Hematopoietic multipotent progenitor cell treated with erythropoietin and hydrocortisone succinate and interleukin-3 and kit ligand, for 15 days (in vitro differentiated cells): ENCODE results near the gene PARVB.

ENCODE experiments used
- DNase-seq: peaks from one replicate; pipeline ENCODE4 v3.0.0-alpha.2; 2015; ENCODE audit warnings: low spot score

Gene PARVB

DNA sequence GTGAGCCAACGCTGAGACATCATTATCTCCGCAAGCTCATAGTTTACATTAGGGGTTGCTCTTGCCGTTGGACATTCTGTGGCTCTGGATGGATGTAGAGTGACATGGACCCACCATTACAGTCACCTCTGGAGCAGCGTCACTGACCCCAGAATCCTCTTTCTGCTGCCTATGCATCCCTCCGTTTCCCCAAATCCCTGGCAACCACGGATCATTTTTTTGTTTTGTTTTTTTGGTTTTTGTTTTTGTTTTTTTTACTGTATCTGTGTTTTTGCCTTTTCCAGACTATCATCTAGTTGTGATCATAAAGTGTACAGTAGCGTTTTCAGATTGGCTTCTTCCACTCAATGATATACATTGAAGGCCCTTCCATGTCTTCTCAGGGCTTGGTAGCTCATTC, 4.0 kb downstream of the PARVB start:
- DNase-seq: no peak

DNA sequence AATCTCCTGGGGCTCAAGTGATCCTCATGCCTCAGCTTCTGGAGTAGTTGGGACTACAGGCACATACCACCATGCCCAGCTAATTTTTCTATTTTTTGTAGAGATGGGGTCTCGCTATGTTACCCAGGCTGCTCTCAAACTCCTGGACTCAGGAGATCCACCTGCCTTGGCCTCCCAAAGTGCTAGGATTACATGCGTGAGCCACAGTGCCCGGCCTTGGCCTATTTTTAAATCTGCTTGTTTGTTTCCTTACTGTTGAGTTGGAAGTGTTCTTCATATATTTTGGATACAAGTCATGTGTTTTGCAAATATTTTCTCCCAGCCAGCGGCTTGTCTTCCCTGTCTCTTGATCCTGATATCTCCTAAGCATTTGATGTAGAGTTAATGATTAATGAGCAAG, 5.0 kb downstream of the PARVB start:
- no peak for DNase-seq

DNA sequence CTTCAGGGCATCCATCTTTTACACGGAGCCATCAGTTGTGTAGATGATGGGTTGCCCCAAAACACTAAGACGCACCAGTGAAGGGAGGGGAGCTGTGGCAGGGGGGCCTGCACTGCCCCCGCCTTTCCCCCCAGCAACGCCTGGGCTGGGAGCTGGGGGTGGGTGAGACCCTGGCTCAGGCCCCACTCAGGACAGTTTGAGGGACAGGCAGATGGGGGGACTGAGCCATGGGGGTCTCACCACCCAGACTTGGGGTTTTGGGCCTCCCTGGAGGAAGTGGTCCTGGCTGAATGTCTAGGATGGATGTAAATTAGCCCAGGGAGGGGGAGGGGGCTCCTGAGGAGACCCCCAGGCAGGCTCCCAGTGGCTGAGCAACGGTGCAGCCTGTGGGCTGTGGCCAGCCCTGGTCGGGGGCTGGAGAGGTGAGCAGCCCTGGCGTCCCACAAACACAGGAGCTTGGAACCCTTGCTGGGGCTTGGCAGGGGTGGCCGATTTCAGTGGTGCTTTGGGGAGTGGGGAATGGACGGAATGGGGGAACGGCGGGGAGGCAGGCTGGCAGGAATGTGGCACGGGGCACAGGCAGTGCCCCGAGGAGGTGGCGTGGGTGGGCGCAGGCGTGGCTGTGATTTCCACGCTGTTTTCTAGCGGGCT, 6.1 kb downstream of the PARVB start:
- no peak for DNase-seq

DNA sequence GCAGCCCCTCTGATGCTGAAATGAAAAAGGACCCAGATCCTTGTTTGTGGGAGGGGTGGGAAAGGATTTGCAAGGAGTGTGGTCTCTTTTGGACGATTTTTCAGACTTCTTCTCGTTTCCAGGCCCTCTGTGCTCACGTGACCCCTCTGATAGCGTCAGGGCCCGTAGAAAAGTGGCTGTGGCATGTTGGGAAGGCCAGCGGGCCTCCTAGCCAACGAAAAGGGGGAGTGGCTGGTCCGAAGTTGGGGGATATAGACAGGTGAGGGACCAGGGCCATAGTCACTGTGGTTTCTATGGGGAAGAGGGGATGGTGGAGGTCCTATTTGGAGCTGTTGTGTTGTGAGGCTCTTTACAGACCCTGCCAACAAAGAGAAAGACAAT, 6.6 kb downstream of the PARVB start:
- DNase-seq: no peak

DNA sequence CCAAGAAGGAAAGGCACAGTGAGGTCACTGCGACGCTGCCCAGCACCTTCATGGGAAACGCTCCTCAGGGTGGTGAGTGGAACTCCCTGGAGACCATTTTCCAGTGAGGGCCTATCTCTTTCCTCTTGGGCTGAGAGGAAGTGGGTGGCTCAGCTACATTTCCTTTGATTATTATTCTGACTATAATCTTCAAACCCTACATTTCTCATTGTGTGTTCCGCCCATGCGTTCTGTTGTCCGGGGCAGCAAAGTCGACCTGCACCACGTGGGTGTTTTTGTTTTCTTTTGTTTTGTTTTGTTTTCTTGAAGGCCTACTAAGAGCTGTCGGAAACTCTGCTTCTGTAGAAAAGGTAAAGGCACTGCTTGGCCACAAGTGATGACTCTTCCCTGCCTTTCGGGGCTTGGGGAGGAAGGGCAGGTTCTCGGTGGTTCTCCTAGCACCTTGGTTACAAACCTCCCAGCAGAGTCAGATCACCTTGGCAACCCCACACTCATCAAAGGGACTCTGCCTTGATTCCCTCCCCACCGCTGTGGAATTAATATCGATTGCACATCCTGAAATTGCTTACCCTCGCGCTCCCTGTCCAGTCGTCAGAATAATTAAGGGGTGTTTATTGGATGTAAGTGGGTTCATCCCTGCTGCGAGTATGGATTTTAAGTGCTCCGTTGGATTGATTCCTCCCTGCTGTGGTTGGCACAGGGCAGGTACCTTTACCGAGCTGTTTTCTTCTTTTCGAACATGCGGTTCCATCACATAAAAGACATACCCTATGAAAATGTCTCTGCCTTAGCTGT, 7.3 kb downstream of the PARVB start:
- DNase-seq: no peak

DNA sequence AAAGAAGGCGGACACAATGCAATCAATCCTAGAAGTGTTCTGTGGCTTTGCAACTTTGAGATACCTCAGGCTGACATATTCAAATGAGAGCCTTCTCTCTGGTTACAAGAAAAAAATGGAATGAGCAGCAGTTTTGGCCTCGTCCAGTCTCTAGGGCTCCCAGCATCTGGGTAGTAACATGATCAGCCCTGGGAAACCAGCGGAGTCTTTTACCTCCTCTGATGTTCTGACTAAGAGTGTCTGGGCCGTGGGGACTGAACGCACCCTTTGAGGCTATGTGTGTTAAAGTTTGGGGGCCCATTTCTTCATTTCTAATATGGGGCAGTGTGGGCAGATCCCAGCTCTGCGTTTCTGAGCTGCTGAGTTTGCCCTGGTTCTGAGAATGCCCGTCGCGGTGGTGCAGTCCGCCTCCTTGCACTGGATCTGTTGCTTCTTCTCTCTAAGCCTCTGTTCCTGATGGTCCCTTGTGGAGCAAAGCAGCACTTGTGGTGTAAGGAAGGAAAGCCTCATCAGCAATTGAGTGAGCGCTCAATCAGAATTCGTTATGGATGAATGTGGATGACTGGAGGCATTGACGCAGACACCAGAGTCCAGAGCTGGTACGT, 8.1 kb downstream of the PARVB start:
- no peak for DNase-seq

DNA sequence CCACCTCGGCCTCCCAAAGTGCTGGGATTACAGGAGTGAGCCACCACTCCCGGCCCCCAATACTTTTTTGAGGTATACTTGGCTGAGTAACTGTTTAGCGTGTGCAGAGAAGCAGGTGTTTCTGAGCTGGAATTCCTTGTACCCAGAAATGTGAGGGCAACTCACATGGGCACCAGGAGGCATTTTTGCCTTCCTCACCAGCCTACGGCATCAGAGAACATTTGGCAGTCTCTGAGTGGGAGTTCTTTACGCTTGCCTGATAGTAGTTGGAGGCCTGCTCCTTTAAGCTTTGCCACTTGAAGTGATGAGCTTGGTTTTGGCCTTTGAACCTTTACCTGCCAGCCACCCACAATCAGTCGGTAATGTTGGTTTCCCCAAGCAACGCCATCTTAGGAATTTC, 9.2 kb downstream of the PARVB start:
- DNase-seq: no peak

DNA sequence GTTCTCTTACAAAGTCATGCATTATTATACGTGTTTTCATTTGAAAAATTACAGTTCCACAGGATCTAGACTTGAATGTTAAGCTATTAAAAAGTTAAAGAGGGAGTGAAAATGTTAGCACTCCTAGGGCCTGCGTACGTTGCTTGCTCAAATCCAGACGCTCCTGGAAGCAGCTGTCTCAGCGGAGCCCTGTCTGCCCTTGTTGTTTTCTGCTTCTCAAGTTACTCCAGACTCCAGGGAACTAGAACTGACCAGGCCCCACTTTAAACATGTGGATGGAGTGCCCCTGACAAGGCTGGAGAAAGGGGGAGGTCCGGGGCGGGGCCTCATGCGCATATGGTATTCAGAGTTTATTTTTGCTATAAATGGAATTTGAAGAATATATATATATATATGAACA, 9.6 kb downstream of the PARVB start:
- no peak for DNase-seq

DNA sequence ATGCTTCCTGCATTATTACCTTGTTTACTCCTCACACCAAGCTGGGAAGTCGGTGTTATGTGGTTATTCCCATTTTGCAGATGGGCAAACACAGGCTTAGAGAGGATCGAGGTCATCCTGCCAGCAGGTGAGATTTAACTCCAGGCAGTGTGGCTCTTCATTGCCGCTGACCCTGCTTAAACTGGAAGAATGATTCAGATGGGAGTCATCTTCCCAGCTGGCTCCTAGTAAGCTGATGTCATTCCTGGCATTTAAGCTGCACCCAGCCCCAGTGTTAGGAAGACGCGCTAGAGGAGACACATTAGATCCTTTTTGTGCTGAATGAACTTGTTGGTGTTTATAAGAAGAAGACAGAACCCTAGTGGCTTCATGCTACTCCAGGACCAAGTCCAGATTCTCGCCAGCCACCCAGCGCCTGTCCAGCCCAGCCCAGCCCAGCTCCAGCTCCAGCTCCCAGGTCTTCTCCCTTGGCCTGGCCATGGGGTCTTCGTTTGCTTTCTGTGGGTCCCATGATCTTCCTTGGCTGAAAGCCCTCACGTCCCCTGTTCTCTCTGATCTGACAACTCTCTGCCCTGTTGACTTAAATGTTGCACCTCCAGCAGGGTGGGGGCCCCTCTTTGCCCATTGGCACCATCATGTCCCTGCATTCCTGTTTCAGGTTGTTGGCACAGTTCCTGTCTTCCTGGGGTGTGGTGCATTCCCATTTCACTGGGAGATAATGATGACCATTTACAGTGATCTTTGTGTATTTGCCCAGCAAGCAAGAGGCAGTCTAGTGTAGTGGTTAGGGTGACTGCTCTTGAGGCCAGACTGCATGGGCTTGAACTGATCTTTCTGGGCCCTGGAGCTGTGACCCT, 13.6 kb downstream of the PARVB start:
- no peak for DNase-seq

DNA sequence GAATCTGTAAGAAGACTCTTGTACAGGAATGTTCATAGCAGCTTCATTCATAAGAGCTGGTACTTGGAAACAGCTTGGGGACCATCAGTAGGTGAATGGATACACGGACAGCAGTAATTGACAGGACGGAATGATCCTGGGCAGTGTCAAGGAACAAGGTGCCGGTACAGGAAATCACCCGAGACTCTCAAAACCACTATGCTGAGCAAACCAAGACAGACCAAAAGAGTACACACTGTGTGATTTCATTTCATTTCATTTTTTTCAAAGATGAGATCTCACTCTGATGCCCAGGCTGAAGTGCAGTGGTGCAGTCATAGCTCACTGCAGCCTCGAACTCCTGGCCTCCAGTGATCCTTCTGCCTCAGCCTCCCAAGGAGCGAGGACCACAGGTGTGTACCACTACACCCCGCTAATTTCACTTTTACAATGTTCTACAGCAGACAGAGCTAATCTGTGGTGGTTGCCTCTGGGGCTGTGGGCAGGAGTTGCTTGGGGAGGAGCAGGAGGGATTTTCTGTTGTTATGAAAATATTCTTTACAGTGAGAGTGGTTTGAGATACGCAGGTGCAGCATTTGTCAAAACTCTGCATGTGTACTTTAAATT, 15.6 kb downstream of the PARVB start:
- no peak for DNase-seq

DNA sequence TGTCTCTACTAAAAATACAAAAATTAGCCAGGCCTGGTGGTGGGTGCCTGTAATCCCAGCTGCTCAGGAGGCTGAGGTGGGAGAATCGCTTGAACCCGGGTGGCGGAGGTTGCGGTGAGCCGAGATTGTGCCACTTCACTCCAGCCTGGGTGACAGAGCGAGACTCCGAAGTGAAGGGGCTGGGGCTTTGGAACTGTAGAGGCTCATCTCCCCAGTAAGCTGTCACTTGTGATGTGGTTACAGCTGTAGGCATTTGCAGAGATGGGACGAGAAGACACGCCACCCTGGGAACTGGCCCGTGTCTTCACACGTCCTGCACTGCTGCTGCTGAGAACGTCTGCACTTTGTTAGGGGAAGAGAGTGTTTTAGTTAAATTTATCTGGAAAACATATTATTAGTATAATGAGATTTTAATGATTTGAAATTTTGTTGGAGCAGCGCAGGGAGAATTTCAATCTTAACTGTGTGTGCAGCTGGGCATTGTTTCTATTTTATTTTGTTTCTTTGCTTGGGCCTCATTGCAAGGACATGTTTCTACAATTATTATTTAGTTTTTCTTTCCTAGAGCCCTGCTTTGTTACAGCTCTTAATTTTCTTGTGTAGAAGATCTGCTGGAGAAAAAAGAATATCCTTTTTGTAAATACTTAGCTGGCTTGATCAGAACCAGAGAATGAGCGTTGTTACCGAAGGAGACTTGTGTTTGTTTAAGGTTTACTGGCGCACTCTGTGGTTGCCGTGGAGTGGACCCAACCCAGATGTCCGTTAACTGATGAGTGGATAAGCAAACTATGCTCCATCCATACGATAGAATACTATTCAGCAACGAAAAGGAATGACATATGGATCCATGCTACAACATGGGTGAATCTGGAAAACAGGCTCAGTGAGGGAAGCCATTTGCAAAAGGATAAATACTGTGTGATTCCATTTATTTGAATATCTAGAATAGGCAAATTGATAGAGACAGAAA, 18.4 kb downstream of the PARVB start:
- DNase-seq: no peak

DNA sequence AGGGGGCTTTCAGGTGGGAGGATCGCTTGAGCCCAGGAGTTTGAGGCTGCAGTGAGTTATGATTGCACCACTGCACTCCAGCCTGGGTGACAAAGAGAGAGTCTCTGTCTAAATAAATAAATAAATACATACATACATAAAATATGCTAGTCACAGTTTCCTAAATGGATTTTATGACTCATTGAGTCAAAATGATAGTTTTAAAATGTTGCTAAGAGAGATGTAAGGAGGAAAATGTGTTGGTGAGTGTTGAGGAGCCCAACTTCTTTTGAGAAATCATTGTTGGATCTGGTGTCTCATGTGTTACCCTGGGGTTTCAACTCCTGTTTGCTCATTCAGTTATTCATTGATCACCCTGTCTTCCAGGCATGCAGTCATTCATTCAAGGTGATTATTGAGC, 21.0 kb downstream of the PARVB start:
- DNase-seq: no peak

DNA sequence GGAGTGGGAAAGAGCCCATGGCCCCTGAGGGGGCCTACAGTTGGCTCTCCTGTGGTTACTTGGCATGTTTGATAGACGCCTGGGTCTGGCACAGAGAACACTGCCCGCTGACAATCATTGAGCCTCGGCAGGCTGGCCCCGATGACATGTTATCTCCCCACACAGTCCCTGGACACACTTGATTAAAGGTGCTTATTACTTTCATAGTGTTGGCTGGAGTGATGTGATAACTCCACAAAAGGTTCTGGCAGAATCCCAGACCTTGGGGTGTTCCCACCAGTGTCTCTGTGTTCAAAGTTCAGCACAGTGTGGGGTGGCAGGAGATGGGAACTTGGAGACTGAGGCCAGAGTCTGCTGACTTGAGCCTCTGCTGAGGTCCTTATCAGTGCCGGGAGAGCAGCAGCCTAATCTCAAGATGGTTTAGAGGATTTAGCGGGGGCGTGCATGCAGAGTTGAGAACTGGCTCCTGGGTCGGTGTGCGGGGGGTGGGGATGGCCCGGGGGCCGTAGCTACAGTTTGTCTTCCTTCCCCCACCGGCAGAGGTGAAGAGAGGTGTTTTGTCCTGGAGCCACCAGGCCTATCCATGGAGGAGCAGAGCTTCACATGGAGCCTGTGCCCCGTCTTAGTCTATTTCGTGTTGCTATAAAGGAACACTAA, 22.5 kb downstream of the PARVB start:
- peak; percentile 96 for DNase-seq

DNA sequence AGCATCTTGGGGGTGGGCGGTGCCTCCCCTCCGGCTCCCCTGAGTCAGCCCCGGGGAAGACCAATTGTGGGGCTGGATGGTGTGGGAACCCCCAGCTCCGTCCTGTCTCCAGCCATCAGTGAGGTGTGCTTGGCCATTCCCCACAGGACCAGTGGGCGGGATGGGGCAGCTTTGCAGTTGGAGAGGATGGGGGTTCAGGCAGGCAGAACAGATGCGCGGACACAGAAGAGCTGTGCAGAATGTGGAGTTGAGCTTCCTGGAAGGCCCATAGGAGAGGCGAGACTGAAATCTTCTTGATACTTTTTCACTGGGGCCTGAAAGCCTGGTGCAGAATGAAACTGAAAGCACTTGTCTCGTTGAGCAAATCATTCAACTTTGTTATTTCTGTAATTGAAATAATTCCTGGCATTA, 23.8 kb downstream of the PARVB start:
- DNase-seq: peak; percentile 50

DNA sequence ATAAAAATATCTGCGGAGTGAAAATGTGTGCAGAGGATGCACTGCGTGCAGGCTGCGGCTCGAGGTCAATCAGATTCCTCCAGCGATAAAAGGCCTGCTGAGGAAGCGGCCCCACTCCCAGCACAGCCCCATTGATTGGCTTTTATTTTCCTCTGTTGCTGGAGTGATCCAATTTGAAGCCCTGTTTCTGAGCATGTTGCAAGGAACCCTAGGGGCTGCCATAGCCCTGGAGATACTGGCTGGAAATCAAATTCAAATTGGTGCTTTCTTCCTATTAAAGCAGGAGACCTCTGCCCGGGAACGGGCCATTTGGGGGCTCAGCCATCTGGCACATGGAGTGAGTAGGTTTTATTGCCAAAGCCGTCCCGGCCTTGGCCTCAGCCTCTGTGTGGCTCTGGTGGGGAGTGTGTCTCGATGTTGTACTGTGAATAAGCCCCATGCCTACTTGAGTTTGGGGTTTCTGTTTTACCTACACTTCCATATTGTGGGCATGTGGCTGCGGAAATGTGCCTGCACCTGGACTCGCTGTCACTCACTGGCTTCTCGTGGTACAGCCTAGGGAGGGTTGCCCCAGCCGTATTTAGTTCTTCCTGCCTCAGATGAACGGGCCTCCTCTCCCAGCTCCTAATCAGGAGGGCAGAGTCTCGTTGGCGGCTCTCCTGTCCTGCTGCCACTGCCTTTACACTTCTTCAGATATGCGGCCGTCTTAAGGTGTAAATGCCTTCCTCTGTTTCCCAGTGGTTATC, 25.6 kb downstream of the PARVB start:
- DNase-seq: peak; percentile 42

DNA sequence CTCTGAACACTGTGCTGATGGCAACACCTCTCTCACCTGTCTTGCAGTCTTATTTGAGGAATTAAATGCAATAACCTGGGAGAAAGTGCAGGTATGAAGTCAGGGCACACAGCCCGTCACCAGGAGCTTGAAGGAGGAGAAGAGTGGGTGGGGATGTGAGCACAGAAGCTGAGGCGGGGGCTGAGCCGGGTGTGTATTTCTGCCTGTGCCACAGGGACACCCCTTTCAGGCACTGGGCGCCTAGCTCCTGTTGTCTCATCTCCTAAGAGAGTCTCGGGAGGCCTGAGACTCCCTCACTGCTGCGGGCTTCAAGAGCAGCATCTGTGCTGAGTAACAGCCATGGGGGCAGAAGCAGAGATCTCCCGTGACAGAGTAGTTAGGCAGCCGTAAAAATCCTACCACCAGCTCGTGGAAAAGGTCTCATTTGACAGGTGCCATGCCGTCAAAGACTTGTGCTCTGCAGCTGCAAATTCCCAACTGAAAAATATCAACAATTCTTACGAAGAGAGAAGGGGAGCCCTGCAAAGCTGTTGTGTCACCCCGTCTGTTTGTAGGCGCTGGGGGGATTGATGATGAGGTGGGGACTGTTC, 26.8 kb downstream of the PARVB start:
- no peak for DNase-seq

DNA sequence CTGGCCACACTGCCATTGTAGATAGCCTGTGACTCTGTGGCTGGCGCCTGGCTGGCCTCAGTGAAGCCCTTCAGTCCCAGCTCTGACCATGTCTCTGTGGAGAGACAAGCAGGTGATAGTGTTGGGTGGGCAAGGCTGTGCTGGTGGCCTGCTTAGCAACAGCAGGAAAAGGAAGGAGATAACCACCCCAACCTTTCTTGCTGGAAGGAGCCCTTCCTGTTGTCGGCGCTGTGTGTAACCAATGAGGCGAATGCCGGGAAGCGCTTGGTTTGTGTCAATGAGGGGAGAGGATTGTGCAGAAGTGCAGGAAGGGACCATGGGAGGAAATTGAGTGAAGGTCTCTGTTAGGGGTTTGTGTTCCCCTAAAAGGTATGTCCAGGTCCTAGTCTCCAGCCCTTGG, 27.3 kb downstream of the PARVB start:
- no peak for DNase-seq

DNA sequence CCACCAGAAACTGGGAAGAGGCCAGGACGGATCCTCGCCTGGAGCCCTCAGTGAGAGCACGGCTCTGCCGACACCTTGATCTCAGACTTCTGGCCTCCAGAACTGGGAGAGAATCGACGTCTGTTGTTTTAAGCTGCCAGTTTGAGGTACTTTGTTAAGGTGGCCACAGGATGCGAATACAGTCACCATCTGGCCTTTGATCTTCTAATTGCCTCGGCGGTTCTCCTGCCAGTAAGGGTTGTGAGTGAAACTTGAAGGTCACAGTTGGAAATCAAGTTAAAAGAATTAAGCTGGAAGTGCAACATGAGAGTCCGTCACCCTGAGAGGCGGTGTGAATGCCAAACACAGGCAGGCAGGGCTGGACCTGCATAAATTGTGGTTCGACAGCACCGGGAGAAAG, 27.9 kb downstream of the PARVB start:
- DNase-seq: no peak

DNA sequence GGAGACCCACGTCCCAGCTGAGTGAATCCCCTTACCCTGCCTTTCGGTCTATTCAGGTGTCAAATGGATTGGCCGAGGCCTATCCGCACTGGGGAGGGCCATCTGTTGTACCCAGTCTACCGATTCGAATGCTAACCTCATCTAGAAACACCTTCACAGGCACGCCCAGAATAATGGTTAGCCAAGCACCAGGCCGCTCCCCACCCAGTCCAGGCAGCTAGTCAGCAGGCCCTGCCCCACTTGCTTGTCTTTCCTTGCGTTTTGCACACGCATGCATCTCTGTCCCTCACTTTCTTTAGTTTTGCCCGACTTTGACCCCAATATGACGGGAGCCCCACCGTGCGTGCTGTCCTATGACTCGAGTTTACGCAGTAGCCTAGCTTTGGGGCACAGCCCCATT, 31.7 kb downstream of the PARVB start:
- peak; percentile 83 for DNase-seq
